GM12892 (cell line): Measurements from ENCODE around the gene GLB1L3.

Experiments used
- POLR2A ChIP-seq: IDR thresholded peaks from 2 replicates; pipeline ENCODE4 v1.6.1; 2011; ENCODE audit warnings: low read depth, low read length, control low read depth
- POLR2AphosphoS5 ChIP-seq: IDR thresholded peaks from 2 replicates; pipeline ENCODE4 v1.6.1; 2011; ENCODE audit warnings: low read depth, low read length, control low read depth

DNA sequence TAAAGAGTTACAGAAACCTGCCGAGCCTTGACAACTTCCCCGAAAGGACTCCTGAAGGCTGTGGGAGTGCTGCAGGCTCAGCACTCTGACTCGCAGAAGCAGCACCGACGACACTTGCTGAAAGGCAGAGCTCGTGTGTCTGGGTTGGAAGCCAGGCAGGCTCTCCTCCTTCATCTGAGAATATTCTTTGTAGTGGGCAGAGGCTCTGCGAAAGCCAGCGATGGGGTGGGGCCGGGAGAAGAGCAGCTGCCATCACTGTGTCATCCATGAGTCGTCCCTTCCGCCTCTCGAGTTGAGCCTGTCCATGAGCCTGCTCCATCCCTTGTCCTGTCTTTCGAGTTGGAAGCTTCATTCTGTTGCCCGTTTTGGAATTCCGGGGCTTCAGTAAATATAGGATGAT lies 67.5 kb downstream of the GLB1L3 start:
- TF ChIP-seq POLR2A (no peak), POLR2AphosphoS5 (no peak)
